Trophoblast cell (in vitro differentiated cells and primary cell): Measurements from ENCODE around the gene PYGO1.

ENCODE experiments used
- DNase-seq, 2 donors: peaks; one replicate each; pipeline ENCODE4 v3.0.0-alpha.2; 2016
- H2AFZ ChIP-seq: 2 replicates; pipeline ENCODE4 v1.6.1; 2013; ENCODE audit warnings: low read length, moderate library complexity, mild to moderate bottlenecking; ENCODE audit not compliant: insufficient read depth, poor library complexity
- H2AK5ac ChIP-seq: 2 replicates; pipeline ENCODE4 v1.6.1; 2013; ENCODE audit warnings: mild to moderate bottlenecking, low read length
- H2BK120ac ChIP-seq: 2 replicates; pipeline ENCODE4 v1.6.1; 2013; ENCODE audit warnings: low read length, mild to moderate bottlenecking, moderate library complexity; ENCODE audit not compliant: insufficient read depth, poor library complexity
- H2BK12ac ChIP-seq: 2 replicates; pipeline ENCODE4 v1.6.1; 2013; ENCODE audit warnings: mild to moderate bottlenecking, low read length, moderate library complexity
- H2BK5ac ChIP-seq: 2 replicates; pipeline ENCODE4 v1.6.1; 2013; ENCODE audit warnings: low read length, low read depth, moderate library complexity, mild to moderate bottlenecking; ENCODE audit not compliant: poor library complexity
- H3K14ac ChIP-seq: 2 replicates; pipeline ENCODE4 v1.6.1; 2013; ENCODE audit warnings: mild to moderate bottlenecking, low read length
- H3K18ac ChIP-seq: 2 replicates; pipeline ENCODE4 v1.6.1; 2013; ENCODE audit warnings: mild to moderate bottlenecking, low read length
- H3K23ac ChIP-seq: 2 replicates; pipeline ENCODE4 v1.6.1; 2013; ENCODE audit warnings: low read length
- H3K27ac ChIP-seq: 2 replicates; pipeline ENCODE4 v1.5.1; 2013; ENCODE audit warnings: low read depth, mild to moderate bottlenecking, inconsistent platforms, low read length, moderate library complexity
- H3K27me3 ChIP-seq: 2 replicates; pipeline ENCODE4 v1.6.1; 2013; ENCODE audit warnings: inconsistent platforms, mild to moderate bottlenecking, low read length, moderate library complexity; ENCODE audit not compliant: insufficient read depth
- H3K36me3 ChIP-seq, 2 experiments: 1 replicate in 1 of 2; 2 replicates in 1 of 2; pipeline ENCODE4 v1.6.1; 2013; ENCODE audit warnings: low read length in 2 of 2, mild to moderate bottlenecking in 2 of 2, moderate library complexity in 1 of 2; ENCODE audit not compliant: insufficient read depth in 2 of 2, control insufficient read depth in 1 of 2
- H3K4ac ChIP-seq: 2 replicates; pipeline ENCODE4 v1.6.1; 2013; ENCODE audit warnings: low read depth, mild to moderate bottlenecking, low read length, moderate library complexity
- H3K4me1 ChIP-seq, 2 experiments: 1 replicate in 1 of 2; 2 replicates in 1 of 2; pipeline ENCODE4 v1.6.1; 2013; ENCODE audit warnings: low read length in 2 of 2, mild to moderate bottlenecking in 2 of 2, moderate library complexity in 1 of 2; ENCODE audit not compliant: insufficient read depth in 2 of 2, control insufficient read depth in 1 of 2
- H3K4me2 ChIP-seq: 2 replicates; pipeline ENCODE4 v1.6.1; 2013; ENCODE audit warnings: inconsistent platforms, mild to moderate bottlenecking, low read length, moderate library complexity
- H3K4me3 ChIP-seq: 2 replicates; pipeline ENCODE4 v1.5.1; 2013; ENCODE audit warnings: mild to moderate bottlenecking, low read depth, low read length, inconsistent platforms
- H3K79me1 ChIP-seq: one replicate; pipeline ENCODE4 v1.6.1; 2013; ENCODE audit warnings: low read length
- H3K79me2 ChIP-seq: 2 replicates; pipeline ENCODE4 v1.6.1; 2013; ENCODE audit warnings: low read length, mild to moderate bottlenecking; ENCODE audit not compliant: control insufficient read depth, insufficient read depth, poor library complexity
- H3K9ac ChIP-seq: 2 replicates; pipeline ENCODE4 v1.6.1; 2013; ENCODE audit warnings: mild to moderate bottlenecking, low read length
- H3K9me3 ChIP-seq: 2 replicates; pipeline ENCODE4 v1.6.1; 2013; ENCODE audit warnings: low read depth, mild to moderate bottlenecking, control low read depth, inconsistent platforms, low read length; ENCODE audit not compliant: insufficient read depth
- H4K12ac ChIP-seq: 2 replicates; pipeline ENCODE4 v1.6.1; 2013; ENCODE audit warnings: low read depth, mild to moderate bottlenecking, low read length, moderate library complexity
- H4K8ac ChIP-seq: 2 replicates; pipeline ENCODE4 v1.6.1; 2013; ENCODE audit warnings: low read depth, mild to moderate bottlenecking, low read length, moderate library complexity
- H4K91ac ChIP-seq: one replicate; pipeline ENCODE4 v1.6.1; 2013; ENCODE audit warnings: low read depth, mild to moderate bottlenecking, low read length, moderate library complexity
- WGBS: extraction: QIAGEN DNeasy Blood & Tissue Kit; methylation state at CpG from one replicate; pipeline ENCODE4 v1.1.7; 2013; ENCODE audit warnings: missing lambda C conversion rate; ENCODE audit not compliant: insufficient read length, insufficient coverage; ENCODE audit errors: extremely low coverage; 5-methylcytosine and 5-hydroxymethylcytosine counted together

The PYGO1 gene

DNA sequence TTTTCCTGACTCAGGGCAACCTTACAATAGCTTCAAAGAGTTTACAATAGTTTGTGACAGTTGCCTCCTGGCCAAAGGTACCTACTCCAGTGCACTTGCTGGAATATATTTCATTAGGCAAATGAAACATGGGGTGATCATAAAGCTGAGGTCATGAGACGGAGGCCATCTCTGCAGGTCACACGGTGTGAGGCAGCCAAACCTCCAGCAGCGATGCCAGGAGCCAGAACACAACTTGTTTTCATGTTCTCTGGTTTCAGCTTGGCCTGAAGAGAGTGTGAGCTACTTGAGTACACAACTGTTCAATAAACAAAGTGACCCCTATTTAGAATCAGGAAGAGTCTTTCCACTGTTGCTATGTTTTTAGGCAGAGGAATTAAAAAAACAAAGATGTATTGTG is 42.7 kb upstream of the PYGO1 start:
- H3K27ac ChIP-seq: no peak overlapping the region
- no peak overlapping the region for H3K9ac ChIP-seq
- H3K4me1 ChIP-seq: no peaks in the 10 kb centered on the region
- no peaks in the 10 kb centered on the region for H3K9me3 ChIP-seq
- no peak overlapping the region for H4K8ac ChIP-seq
- no peak overlapping the region for H4K12ac ChIP-seq
- no peaks in the 10 kb centered on the region for H3K79me2 ChIP-seq
- no peak overlapping the region for H3K4me2 ChIP-seq
- no peak overlapping the region for H2BK12ac ChIP-seq
- H2BK5ac ChIP-seq: no peak overlapping the region
- no peak overlapping the region for H3K23ac ChIP-seq
- no CpG with 5 or more reads among the region's 3 CpGs for WGBS
- H4K91ac ChIP-seq: no peak overlapping the region
- no peak for DNase-seq
- H3K79me1 ChIP-seq: no peaks in the 10 kb centered on the region
- H2AK5ac ChIP-seq: no peak overlapping the region
- peaks cover 35 to 40% of the 10 kb centered on the region in 2 experiments for H3K36me3 ChIP-seq
- H2BK120ac ChIP-seq: no peak overlapping the region
- H2AFZ ChIP-seq: no peak overlapping the region
- no peak overlapping the region for H3K4me3 ChIP-seq
- H3K18ac ChIP-seq: no peak overlapping the region
- H3K4ac ChIP-seq: no peak overlapping the region
- H3K27me3 ChIP-seq: no peaks in the 10 kb centered on the region
- no peak overlapping the region for H3K14ac ChIP-seq

DNA sequence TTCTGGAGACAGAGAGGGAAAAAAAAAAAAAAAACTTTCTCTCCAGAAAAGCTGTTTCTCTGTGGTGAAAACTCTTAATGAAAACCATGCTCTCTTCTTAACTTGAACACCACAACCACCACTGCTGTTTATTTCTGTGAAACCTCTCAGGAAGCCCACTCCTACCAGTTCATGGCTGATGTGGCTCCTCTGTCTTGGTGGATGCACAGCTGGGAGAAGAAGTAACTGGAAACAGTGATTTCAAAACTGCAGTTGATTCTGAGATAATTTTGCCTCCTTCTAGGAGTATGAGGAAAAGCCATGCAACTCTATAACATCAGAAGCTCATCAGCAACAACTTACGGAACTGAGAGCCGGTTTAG is 40.2 kb upstream of the PYGO1 start:
- no peak overlapping the region for H4K91ac ChIP-seq
- peaks cover 26 to 42% of the 10 kb centered on the region in 2 experiments for H3K36me3 ChIP-seq
- no peak overlapping the region for H4K12ac ChIP-seq
- H3K4me1 ChIP-seq: no peaks in the 10 kb centered on the region
- no peak overlapping the region for H3K14ac ChIP-seq
- no peak overlapping the region for H3K4me3 ChIP-seq
- no peak overlapping the region for H2AFZ ChIP-seq
- DNase-seq: no peak
- no peak overlapping the region for H2BK12ac ChIP-seq
- H3K27ac ChIP-seq: no peak overlapping the region
- H3K4ac ChIP-seq: no peak overlapping the region
- no peaks in the 10 kb centered on the region for H3K79me2 ChIP-seq
- no peak overlapping the region for H2AK5ac ChIP-seq
- H3K27me3 ChIP-seq: no peaks in the 10 kb centered on the region
- no peak overlapping the region for H3K4me2 ChIP-seq
- no peak overlapping the region for H2BK120ac ChIP-seq
- H3K9me3 ChIP-seq: no peaks in the 10 kb centered on the region
- no peak overlapping the region for H3K9ac ChIP-seq
- no peak overlapping the region for H4K8ac ChIP-seq
- no peak overlapping the region for H2BK5ac ChIP-seq
- H3K23ac ChIP-seq: no peak overlapping the region
- H3K79me1 ChIP-seq: no peaks in the 10 kb centered on the region
- WGBS: no CpG with 5 or more reads among the region's 2 CpGs
- no peak overlapping the region for H3K18ac ChIP-seq

DNA sequence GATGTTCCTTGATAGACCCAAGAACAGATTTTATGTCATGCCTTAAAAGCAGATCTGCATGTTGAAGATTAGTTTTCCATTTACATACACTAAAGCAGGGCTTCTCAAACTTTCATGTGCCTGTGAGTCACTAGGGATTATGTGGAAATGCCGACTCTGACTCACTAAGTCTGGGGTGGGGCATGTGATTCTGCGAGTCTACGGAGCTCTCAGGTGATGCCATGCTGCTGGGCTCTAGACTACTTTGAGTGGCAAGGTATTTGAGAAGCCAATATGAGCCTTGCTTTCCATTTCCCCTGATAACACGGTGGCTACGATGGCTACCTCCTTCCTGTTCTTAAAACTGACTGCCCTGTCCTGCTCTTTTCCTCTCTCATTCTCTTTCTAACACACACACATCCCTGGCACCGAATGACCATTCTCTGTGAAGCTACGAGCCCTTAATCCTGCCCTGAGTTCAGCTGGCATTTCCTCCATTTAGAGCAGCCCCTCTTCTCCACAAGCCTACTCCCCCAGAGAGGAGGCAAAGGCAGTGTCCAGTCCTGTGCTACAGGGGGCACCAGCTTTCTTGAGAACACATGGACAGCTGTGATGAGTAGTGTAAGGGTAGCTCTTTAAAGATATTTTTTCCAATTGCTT is 39.7 kb upstream of the PYGO1 start:
- H4K12ac ChIP-seq: no peak overlapping the region
- no peaks in the 10 kb centered on the region for H3K79me1 ChIP-seq
- no peak overlapping the region for H2AK5ac ChIP-seq
- no peak overlapping the region for H3K23ac ChIP-seq
- H3K4ac ChIP-seq: no peak overlapping the region
- peak; percentile 83 to 90 for DNase-seq
- H3K9ac ChIP-seq: no peak overlapping the region
- H3K79me2 ChIP-seq: no peaks in the 10 kb centered on the region
- H3K4me2 ChIP-seq: no peak overlapping the region
- no peak overlapping the region for H3K18ac ChIP-seq
- WGBS: no CpG with 5 or more reads among the region's 7 CpGs
- H3K14ac ChIP-seq: no peak overlapping the region
- no peak overlapping the region for H4K91ac ChIP-seq
- no peak overlapping the region for H2BK120ac ChIP-seq
- no peaks in the 10 kb centered on the region for H3K27me3 ChIP-seq
- no peak overlapping the region for H3K27ac ChIP-seq
- H4K8ac ChIP-seq: no peak overlapping the region
- H2BK5ac ChIP-seq: no peak overlapping the region
- H2BK12ac ChIP-seq: no peak overlapping the region
- H3K9me3 ChIP-seq: no peaks in the 10 kb centered on the region
- no peak overlapping the region for H2AFZ ChIP-seq
- H3K4me1 ChIP-seq: no peaks in the 10 kb centered on the region
- H3K36me3 ChIP-seq: peaks cover 27 to 43% of the 10 kb centered on the region in 2 experiments
- H3K4me3 ChIP-seq: no peak overlapping the region

DNA sequence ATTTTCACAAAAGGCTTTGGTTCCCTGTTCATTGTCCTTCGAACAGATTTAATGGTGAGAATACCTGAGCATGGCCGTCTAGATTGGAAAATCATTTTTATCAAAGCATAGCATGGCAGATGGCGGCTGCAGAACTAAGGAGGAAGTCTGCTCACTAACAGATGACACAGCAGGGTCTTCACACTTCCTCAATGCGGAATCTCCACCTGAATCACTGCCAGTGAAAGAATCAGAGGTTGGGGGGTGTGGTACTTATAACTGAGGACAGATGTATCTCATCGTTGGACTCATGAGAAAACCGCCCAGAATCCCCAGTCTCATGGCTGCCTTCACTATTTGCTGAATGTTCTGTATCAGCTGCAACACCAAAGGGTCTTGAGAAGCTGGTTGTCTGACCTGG is 31.6 kb upstream of the PYGO1 start:
- Histone ChIP-seq H3K27ac (no peak overlapping the region), H3K9ac (no peak overlapping the region), H3K23ac (no peak overlapping the region), H4K8ac (no peak overlapping the region), H3K79me1 (no peaks in the 10 kb centered on the region), H3K9me3 (no peaks in the 10 kb centered on the region), H3K27me3 (no peaks in the 10 kb centered on the region), H2AK5ac (no peak overlapping the region), H2BK120ac (no peak overlapping the region), H3K36me3 (peaks cover 26 to 35% of the 10 kb centered on the region in 2 experiments), H3K4me2 (no peak overlapping the region), H2BK5ac (no peak overlapping the region), H3K79me2 (no peaks in the 10 kb centered on the region), H3K4me3 (no peak overlapping the region), H3K18ac (no peak overlapping the region), H4K12ac (no peak overlapping the region), H2AFZ (no peak overlapping the region), H4K91ac (no peak overlapping the region), H3K14ac (no peak overlapping the region), H3K4ac (no peak overlapping the region), H3K4me1 (no peaks in the 10 kb centered on the region), H2BK12ac (no peak overlapping the region)
- no CpG with 5 or more reads among the region's 6 CpGs for WGBS
- DNase-seq: no peak
